Measurements from ENCODE around the gene AKT2.

GRCh38 chr19:40216777-40217026, 68.4 kb downstream of the AKT2 start:
- no peak for TF ChIP-seq CTCF (IDR thresholded peaks at IDR 0.05; ENCODE audit: insufficient read depth, low read depth, low read length)
- TF ChIP-seq EZH2 (IDR thresholded peaks at IDR 0.05; ENCODE audit: insufficient read depth, low read length): no peak
